HG03432 (cell line): ENCODE measurements around the gene RNASEH2A.

Experiments
- ATAC-seq: cut with Tn5 transposase; IDR thresholded peaks from one replicate; pipeline ENCODE4 v1.9.1; 2021; ENCODE audit warnings: mild to moderate bottlenecking, moderate library complexity; ENCODE audit not compliant: unreplicated experiment

RNASEH2A gene

GRCh38 chr19:12847159-12848139 lies 41.1 kb downstream of the RNASEH2A start:
- no peak for ATAC-seq

- ATAC-seq: no peak
These were observed 50.3 kb downstream of the RNASEH2A start for GRCh38 chr19:12856653-12857052.

- ATAC-seq: no peak
These were observed 51.9 kb downstream of the RNASEH2A start for GRCh38 chr19:12858041-12858928.

- no peak for ATAC-seq
These were observed 53.2 kb downstream of the RNASEH2A start for GRCh38 chr19:12859546-12859945.
